Epidermal melanocyte (primary cell): ENCODE results near the gene CYP4F2.
"Not testable (repeated sequence)": the region's sequence is repeated elsewhere in the genome, so short reads cannot be mapped to it uniquely, and the experiment has no call there.

ENCODE experiments used
- DNase-seq: peaks from one replicate; pipeline ENCODE4 v3.0.0; 2011; ENCODE audit warnings: low spot score; ENCODE audit not compliant: insufficient read length

The CYP4F2 gene

GRCh38 chr19:15900032-15900431, 2.2 kb upstream of the CYP4F2 start:
- DNase-seq, result not testable (repeated sequence)

- DNase-seq, result not testable (repeated sequence)
Observed at GRCh38 chr19:15899561-15899960, 1.7 kb upstream of the CYP4F2 start.

- no peak for DNase-seq
Observed at GRCh38 chr19:15897026-15897737, 692 bp downstream of the CYP4F2 start.

GRCh38 chr19:15895876-15896430, 1.9 kb downstream of the CYP4F2 start:
- no peak for DNase-seq

GRCh38 chr19:15894359-15894758, 3.5 kb downstream of the CYP4F2 start:
- DNase-seq, result no peak

GRCh38 chr19:15893477-15893876, 4.4 kb downstream of the CYP4F2 start:
- no peak for DNase-seq

GRCh38 chr19:15892012-15892411, 5.9 kb downstream of the CYP4F2 start:
- no peak for DNase-seq

GRCh38 chr19:15891434-15891833, 6.4 kb downstream of the CYP4F2 start:
- no peak for DNase-seq

GRCh38 chr19:15889339-15889738, 8.5 kb downstream of the CYP4F2 start:
- DNase-seq, result not testable (repeated sequence)

- DNase-seq, result no peak
Observed at GRCh38 chr19:15885919-15886318, 12.0 kb downstream of the CYP4F2 start.

- no peak for DNase-seq
Observed at GRCh38 chr19:15885167-15885566, 12.7 kb downstream of the CYP4F2 start.

GRCh38 chr19:15883329-15883728, 14.5 kb downstream of the CYP4F2 start:
- DNase-seq, result not testable (repeated sequence)

- DNase-seq, result no peak
Observed at GRCh38 chr19:15874821-15875474, 22.9 kb downstream of the CYP4F2 start.

GRCh38 chr19:15873771-15874170, 24.1 kb downstream of the CYP4F2 start:
- DNase-seq, result not testable (repeated sequence)

GRCh38 chr19:15871570-15871969, 26.3 kb downstream of the CYP4F2 start:
- DNase-seq, result no peak

GRCh38 chr19:15869873-15870272, 28.0 kb downstream of the CYP4F2 start:
- no peak for DNase-seq

GRCh38 chr19:15869109-15869555, 28.7 kb downstream of the CYP4F2 start:
- peak; percentile 63 for DNase-seq

GRCh38 chr19:15866636-15867035, 31.2 kb downstream of the CYP4F2 start:
- DNase-seq, result no peak

- DNase-seq, result no peak
Observed at GRCh38 chr19:15864824-15865223, 33.0 kb downstream of the CYP4F2 start.

GRCh38 chr19:15863272-15863671, 34.6 kb downstream of the CYP4F2 start:
- no peak for DNase-seq

GRCh38 chr19:15862444-15862843, 35.4 kb downstream of the CYP4F2 start:
- DNase-seq, result no peak

- DNase-seq, result no peak
Observed at GRCh38 chr19:15860522-15860921, 37.4 kb downstream of the CYP4F2 start.

GRCh38 chr19:15859187-15859586, 38.7 kb downstream of the CYP4F2 start:
- DNase-seq, result no peak
